CD4-positive, alpha-beta T cell treated with Interleukin-2 at 100 ng/mL for 4 hours (primary cell): ENCODE data around the gene SH3PXD2A.

Experiments
- DNase-seq: peaks from one replicate; pipeline ENCODE4 v3.0.0-alpha.2; 2020; ENCODE audit warnings: low spot score

The SH3PXD2A gene

DNA sequence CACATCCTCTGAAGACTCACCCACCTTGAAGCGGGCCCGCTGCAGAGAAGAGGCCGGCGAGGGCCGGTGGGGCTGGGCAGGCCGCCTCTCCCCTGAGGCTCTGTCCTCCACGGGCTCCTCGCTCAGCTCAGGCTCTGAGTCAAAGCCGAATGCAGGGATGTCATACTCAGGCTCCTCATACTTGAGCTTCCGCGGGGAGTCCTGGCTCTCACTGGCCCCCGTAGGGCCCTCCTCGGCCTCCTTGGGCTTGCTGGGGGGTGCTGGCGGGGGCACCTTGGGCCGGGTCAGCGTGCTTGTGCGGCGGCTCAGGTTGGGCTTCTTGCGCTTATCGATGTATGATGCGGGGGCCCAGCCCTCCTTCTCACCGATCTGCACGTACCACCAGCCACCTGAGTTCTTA is 252.0 kb downstream of the SH3PXD2A start:
- no peak for DNase-seq

DNA sequence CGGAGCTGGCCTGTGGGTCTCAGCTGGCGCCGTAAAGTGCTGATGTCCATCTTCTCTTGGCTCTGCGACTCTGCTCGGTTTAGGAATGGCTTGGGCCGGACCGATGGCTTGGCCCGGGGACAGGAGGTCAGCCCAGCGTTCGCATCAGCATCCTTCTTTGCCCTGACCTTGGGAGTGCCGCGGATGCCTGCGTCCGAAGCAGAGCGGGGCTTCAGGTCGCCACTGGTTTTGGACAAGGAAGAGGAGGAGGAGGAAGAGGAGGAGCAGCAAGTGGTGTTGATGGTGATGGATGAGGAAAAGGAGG is 252.6 kb downstream of the SH3PXD2A start:
- no peak for DNase-seq

DNA sequence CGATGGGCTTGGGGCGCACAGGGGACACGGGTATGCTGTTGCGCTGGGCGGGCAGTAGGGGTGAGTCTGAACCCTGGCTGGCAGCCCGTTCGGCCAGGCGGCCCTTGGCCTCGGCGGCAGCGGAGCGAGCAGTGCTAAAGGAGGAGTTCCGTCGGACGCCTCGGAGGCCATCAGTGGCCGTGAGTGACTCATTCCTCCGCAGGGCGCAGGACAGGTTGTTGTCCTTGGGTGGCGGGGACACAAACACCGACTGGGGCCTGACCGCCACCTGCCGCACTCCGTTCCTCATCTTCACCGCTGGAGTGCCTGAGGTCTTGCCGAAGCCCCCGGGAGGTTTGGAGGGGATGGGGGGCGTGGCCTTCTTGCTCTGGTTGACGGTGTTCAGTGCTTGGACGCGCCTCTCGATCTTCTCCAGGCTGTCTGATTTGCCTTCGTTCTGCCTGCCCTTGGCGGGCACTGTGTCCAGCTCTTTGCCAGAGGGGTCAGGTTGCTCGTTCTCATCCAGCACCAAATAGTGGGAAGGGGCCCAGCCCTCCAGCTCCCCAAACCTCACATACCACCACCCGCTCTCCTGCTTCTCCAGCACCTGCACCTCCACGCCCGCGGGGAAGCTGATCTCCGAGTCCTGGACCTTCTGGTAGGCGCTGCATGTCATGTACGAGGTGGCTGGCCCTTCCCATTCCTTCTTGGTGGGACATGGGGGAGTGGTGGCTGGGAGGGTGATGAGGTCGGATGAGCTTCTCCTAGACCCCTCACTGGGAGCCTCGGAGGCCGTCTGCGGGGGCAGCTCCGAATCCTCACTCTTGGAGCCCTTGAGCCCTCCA is 253.1 kb downstream of the SH3PXD2A start:
- no peak for DNase-seq

DNA sequence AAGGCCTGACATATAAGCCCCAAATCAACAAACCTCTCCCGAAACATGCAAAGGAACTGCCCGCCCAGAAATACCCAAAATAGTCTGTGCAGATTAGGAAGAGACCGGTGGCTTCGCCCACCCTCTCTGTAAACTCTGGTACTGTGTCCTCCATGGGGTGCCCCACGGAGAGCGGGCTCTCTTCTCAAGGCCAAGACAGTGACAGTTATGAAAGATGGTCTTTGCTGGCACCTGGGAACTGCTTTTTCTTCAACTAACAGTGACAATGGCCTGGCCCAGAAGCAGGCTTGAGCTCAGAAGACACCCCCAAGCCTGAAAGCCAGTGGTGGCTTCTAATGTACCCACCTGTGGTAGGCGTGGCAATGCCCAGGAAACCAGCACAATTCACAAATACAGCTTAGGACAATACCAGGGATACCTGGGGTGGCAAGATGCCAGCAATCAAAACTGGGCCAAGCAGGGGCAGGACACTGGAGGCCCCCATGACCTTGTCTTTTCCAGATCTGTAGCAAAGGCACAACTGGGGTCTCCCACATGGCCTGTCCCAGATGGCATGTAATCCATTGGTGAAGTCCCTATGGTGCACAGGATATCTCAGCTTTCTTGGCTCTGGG is 254.3 kb downstream of the SH3PXD2A start:
- DNase-seq: no peak

DNA sequence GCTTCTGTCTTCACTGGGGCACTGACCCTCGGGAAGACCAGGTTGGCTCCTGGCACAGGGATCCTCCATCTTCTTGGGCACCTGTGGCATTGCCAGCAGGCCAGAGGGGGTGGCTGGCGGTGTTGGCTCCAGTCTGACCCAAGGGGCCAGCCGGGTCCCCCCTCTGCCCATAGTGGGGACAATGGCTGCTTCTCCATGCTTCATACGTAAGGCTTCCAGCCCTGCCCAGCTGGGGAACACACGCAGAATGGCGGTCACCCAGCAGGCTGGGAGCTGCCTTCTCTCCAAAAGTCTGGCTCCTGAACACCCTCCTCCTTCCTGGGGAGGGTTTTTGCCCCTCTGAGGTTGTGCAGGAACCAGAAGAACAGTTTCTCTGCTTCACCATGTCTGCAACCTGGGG is 255.1 kb downstream of the SH3PXD2A start:
- no peak for DNase-seq

DNA sequence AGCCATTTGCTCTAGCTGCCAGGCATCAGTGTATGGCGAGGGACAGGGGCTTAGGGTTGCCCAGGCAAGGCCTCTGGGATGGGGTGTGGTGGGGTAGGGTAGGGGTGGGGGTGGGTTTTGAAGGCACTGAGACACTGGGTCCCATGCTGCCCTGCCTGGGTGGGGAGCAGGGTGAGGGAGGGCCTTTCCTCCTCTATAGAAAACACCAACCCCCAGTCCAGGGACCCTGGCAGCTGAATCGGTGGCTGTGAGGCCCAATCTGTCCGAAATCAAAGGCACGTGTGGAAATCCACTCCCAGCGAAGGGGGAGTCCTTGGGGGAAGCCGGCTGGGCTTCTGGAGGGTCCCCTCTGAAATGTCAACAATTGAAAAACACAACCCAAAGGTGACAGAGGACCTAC is 255.5 kb downstream of the SH3PXD2A start:
- no peak for DNase-seq

DNA sequence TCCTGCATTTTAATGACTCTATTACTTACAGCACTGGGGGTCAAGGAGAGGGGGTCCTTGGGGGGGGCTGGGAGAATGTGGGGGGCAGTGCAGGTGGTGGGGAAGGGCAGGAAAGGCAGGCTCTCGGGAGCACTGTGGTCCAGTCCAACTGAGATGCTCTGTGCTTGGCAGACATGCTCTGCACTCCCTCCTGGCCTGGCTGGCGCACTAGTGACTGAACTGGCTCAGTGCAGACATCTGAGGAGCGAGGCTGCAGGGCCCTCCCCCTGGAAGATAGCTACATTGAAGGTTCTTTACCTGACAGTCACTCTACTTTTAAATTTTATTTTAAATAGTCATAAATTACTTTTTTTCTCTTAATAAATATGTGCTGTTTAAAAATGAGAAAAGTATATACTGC is 256.2 kb downstream of the SH3PXD2A start:
- no peak for DNase-seq

DNA sequence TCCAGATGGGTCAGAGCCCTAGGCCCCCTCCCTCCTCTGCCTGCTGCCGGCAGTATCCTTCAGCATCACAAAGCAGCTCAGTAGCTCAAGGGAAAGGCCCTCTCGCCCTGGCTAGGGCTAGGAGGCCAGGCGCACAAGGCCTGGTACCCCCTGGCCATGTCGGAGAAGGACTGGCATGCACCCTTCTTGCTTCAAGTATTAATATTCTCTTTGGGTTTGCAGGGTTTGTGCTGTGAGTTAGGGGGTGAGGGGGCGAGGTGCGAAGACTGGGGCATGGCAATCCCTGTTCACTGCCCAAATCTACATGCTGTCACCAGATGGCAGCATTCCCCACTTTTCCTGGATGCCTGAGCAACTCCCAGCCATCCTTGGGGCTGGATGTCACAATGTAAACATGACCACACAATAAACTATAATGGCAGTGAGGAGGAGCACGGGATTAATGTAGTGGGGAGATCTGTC is 256.7 kb downstream of the SH3PXD2A start:
- no peak for DNase-seq

DNA sequence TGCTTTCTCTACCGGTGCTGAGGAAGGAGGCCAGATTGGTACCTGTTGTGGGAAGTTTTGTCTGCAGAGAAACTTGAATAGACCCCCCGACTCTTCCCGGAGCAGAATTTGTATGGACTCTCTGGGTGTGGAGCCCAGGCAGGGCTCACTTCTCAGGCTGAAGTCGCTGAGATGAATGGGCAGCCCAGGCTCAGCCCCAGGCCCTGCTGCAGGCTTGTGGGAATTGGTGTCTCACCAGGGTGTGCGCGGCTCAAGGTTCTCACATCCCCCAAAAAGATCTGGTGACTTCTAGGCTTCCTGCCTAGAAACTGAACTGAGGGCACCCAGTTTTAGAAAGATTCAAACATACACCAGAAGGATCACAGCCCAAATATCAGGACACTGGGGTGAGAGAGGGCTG is 258.4 kb downstream of the SH3PXD2A start:
- DNase-seq: no peak

DNA sequence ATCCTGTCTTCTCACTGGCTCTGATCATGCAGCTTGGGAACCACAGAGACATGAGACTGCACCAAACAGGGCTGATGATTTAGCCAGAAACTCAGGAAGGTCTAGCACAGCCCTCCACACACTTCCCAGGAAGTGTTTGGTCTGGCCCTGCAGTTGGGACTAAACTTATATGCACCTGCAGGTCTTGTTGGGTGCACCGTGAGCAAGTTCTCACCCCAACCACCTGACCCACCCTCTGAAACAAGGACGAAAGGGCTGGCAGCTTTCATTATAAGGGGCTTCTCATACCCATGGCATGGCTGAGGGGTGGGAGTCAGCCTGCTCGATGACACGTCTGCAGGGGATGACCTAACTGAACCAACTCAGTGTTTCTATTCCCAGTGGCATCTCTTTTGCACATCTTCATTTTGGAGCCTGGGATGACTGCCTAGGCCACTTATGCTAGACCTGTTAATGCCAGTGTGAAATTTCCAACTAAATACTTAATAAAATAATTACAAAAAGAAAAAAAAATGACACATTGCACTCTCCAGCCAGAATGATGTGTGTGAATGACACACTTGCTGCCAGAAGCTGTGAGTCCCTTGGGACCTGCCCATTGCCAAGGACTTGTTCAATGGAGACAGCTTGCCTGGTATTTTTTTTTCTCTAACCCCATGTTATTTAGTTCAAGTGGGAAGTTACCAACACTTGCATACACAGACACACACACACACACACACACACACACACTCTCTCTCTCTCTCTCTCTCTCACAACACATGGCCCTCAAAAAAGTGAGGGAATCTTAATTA is 259.2 kb downstream of the SH3PXD2A start:
- no peak for DNase-seq

DNA sequence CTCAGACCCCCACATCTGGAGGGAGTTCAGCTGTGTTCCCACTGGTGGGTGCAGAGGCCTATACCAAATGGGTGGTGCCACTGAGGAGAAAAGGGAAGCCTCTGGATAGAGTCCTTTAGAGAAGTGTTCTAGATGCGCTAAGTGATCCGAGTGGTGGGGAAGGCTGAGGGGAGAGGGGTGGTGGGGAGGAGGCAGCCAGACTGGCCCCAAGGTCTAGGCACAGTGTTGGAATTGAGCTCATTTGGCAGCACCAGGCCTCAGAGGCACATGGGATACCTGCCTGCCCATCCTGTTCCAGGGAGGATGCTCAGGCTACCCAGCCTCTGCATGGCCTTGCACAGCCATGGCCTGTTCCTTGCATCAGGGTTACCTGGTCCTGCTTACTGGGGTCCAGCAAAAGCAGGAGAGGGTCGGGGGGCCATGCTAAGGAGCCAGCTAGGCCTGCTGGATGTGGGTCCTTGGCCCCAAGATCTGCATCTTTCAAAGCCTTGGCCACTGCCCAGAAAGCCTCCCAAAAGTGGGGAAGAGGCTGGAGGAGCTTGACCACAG is 262.3 kb downstream of the SH3PXD2A start:
- DNase-seq: no peak

DNA sequence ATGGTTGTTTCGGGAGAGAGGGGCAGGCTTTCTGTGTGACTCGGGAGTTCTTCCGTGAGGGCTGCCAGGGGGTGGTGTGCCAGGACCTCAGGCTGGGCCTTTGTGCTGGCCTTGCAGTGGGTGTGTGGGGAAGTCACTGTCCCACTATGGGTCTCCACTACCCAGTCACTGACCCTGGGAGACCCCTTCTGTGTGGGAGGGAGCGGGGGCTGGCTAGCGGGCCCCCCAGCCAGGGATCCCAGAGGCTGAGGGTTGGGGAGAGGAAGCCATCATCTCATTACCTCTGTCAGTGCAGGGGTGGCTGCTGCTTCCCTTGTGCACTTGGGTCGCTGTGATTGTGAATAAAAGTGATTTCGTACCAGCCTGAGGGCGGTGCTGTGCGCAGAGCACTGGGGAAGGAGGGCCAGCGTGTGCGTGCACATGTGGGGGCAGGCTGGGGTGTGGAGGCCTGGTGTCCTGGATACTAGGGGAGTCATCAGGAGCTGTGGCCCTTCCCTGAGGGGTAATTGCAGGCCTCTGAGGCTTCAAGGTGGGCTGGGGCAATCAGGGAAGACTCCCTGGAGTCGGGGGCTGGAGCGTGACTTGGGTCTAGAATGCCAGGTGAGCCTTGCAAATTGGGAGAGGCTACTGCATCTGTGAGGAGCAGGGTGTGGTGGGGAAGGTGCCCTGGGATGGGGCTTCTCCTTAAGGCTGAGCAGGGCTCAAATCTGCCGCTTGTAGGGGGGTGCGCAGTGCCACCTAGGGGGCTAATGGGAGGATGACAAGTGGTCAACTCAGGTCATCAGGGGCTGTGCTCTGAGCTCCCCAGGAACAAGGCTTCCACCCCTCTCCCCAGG is 263.0 kb downstream of the SH3PXD2A start:
- DNase-seq: peak; percentile 28

DNA sequence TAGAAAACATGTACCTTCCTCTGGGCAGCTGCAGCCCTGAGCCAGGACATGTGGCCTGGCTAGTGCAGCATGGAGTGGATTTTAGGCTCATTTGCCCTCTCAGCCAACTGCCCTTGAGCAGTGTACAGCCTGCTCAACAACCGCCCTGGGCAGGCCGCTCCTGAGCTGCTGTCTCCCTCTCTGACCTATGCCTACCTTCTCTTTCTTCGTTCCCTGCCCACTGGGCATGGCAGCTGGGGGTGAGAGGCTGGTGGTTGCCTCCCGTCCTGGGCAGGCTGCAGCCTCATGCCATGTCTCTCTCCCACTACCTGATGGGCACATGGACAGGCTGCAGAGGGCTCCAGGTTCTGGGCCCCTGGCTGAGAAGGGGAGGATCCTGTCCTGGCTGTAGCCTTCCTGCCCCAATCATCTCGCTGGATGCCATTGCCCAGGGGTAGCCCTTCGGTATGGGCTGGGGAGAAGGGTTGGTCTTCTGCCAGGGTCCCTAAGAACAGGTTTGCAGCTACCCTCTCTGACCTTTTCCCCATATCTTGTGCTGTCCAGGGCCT is 264.6 kb downstream of the SH3PXD2A start:
- DNase-seq: no peak

DNA sequence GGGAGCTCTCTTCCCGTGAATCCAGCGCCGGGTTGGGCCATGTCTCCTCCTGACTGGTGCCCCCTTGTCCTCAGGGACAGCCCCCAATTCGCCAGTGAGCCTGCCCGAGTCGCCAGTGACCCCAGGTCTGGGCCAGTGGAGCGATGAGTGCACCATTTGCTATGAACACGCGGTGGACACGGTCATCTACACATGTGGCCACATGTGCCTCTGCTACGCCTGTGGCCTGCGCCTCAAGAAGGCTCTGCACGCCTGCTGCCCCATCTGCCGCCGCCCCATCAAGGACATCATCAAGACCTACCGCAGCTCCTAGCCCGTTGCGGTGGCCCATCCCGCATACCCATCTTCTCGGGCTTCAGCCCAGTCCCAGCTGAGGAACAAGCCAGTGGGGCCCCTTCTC is 265.3 kb downstream of the SH3PXD2A start:
- no peak for DNase-seq

DNA sequence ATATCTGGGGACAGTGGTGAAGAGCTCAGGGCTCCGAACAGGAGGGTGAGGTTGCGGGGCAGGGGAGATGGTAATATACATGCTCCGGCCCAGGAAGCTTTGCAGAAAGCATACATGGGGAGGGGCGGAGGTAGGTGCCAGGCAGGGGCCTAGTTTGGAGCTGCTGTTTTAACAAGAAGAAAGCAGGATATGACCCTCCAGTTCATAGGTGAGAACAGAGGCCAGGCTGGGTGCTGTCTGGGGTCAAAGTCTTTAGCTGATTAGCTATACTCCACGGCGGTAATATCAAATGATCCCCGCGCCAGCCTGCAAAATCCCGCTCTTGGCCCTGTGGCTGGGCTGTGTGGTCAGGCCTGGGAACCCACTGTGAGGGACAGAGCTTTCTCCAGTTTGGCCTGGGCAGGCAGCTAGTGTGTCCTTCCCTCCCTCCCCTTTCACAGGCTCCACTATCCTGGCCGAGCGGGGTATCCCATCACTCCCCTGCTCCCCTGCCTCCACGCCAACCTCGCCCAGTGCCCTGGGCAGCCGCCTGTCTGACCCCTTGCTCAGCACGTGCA is 266.2 kb downstream of the SH3PXD2A start:
- no peak for DNase-seq

DNA sequence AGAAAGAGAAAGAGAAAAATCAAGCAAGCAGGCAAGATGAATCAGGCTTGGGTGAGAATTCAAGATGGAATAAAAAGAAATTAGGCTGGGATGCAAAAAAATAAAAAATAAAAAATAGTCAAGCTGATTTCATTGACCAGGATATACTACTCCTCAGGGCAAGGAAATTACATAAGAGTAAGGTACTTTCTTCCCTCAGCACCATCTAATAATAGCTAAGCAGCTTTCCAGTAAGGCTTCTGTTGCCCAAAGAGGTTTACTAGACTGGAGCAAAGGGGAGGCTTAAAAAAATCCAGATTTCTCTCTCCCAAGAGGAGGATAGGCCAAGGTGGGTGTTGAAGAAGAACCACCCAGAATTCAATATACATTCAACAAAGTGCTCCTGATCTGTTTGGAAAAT is 268.3 kb downstream of the SH3PXD2A start:
- DNase-seq: no peak

DNA sequence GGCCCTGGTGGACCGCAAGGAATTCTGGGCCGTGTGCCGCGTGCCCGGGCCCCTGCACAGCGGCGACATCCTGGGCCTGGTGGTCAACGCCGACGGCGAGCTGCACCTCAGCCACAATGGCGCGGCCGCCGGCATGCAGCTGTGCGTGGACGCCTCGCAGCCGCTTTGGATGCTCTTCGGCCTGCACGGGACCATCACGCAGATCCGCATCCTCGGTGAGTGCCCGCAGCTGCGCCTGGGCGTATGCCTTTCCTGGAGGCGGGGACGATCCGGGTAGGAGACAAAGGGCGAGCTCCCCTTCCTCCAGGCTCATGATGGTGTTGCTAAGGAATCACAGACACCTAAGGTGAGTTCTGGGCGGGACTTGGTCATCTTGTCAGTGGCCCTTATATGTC is 270.4 kb downstream of the SH3PXD2A start:
- DNase-seq: no peak

DNA sequence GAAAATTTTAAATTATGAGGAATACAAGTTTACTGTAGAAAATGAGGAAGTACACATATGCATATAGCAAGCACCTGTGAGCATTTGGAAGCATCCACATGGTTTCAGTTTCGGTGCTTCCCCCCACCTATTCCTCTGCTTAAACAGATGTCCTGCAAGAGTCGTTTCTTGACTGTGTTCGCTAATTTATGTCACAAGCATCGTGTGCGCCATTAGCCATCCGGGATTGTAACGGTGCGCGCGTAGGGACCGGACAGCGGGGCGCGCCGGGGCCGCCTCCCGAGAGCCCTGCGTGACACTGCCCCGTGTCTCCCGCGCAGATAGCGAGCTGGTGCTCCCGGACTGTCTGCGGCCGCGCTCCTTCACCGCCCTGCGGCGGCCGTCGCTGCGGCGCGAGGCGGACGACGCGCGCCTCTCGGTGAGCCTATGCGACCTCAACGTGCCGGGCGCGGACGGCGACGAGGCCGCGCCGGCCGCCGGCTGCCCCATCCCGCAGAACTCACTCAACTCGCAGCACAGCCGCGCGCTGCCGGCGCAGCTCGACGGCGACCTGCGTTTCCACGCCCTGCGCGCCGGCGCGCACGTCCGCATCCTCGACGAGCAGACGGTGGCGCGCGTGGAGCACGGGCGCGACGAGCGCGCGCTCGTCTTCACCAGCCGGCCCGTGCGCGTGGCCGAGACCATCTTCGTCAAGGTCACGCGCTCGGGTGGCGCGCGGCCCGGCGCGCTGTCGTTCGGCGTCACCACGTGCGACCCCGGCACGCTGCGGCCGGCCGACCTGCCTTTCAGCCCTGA is 271.0 kb downstream of the SH3PXD2A start:
- DNase-seq: peak; percentile 82

DNA sequence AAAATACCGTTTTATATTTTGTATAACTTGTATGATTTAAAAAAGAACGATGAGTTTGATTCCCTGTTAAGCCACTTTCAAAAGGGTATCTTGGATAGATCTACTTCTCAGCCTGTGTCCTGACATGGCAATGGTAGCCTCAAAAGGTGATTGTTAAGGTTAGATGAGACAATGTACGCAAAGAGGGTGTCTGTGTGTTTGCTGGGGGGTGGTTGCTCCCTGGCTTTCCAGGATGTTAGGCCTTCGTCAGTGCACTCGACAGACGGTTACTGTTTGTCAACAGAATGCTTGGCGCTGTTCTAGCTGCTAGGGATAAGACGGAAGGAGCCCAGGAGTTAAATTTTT is 271.5 kb downstream of the SH3PXD2A start:
- DNase-seq: no peak

DNA sequence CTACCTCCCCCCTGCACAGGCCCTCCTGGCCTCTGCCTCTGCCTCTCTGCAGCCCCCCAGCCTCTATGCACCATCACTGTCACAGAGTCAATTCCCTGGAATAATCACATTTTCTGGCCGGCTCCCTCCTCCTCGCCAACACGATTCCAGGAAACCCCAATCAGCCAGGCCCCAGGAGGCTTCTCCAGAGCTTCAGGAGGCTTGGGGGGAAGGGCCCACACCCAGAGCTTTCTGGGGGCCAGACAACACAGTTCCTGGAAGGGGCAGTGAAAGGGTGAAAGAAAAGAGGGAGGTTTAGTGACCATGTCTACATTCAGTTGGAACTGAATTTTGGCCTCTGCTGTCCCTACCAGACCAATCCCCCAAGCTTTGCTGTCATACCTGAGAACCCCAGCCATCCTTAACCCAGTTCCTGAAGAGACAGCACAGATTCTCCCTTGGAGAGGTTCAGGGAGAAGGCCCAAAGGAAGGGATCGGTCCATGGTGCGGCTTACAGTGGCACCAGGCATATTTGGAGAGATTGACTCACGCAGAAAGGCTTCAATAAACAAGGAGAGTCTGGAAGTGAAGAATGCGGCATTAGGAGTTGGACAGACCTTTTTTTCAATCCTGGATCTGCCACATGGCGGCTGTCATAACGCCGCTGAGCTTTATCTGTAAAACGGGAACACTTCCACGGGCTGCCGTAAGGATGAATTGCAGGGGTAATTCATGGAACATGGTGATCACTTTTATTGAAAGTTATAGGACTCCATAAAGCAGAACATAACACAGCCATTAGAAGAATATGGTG is 272.8 kb downstream of the SH3PXD2A start:
- no peak for DNase-seq
